HG02884 (cell line): Measurements from ENCODE around the gene BBS4.

Experiments used
- ATAC-seq: cut with Tn5 transposase; IDR thresholded peaks from one replicate; pipeline ENCODE4 v1.9.1; 2021; ENCODE audit warnings: mild to moderate bottlenecking, moderate library complexity; ENCODE audit not compliant: unreplicated experiment

Gene BBS4

DNA sequence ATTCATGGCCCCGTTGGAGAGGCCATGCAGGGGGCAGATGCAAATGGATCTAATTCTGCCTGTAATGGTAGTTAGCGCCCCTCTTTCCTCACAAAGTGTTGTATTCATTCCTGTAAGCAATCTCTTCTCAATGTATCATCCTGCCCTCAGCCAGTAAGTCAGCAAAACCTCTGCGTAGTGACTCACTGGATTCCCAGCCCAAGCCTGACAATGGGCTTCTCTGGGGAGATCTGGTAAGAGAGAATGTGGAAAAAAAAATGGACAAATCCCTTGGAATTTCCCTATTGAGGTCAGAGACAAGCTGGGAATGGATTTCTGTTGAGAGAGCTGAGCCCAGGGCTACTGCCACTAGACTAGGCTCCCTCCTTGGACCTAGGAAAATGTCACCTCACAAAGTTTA is 72.2 kb downstream of the BBS4 start:
- no peak for ATAC-seq

DNA sequence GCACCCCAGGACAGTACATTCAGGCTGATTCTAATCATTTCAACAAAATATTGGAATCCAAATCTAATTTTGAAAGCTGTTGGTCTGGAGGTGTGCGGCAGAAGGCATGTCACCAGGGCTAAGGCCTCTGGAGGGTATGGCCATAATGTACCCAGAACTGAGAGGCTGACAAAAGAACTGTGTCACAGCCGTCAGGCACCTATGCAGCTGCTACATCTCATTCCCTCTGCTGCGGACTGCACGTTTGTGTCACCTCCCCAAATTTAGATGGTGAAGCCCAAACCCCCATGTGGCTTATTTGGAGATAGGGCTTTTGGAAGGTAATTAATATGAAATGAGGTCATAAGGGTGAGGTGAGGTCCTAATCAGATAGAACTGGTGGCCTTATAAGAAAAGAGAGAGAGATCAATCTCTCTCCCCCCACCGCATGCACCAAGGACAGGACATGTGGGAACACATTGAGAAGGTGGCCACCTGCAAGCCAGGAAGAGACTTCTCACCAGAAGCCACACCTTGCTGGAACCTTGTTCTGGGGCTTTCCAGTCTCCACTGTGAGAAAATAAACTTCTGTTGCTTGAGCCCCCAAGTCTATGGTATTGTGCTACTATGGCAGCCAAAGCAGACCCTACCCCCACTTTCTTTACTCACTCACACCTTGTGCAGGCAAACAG is 74.7 kb downstream of the BBS4 start:
- ATAC-seq = no peak

DNA sequence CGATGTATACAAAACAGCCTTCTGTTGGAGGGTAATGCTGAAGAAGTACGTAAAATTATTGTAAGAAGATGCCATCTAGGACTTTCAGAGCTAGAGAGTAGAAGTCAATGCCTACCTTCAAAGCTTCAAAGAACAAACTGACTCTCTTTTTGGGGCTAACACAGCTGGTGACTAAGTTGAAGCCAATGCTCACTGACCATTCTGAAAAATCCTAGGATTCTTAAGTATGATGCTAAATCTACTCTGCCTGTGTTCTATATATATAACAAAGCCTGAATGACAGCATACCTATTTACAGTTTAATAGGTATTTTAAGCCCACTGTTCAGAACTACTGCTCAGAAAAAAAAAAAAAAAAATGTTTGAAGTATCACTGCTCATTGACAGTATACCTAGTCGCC is 78.6 kb downstream of the BBS4 start:
- no peak for ATAC-seq

DNA sequence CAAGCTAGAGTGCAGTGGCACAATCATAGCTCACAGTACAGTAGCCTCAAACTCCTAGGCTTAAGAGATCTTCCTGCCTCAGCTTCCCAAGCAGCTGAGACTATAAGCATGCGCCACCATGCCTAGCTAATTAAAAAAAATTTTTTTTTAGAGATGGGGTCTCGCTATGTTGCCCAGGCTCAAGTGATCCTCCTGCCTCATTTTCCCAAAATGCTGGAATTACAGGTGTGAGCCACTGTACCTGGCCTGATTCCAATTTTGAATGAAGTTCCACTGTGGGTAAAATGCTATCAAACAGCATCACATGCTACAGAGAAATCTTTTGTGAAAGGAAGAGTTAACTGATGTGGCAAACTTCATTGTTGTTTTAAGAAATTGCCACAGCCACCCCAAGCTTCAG is 80.0 kb downstream of the BBS4 start:
- no peak for ATAC-seq

DNA sequence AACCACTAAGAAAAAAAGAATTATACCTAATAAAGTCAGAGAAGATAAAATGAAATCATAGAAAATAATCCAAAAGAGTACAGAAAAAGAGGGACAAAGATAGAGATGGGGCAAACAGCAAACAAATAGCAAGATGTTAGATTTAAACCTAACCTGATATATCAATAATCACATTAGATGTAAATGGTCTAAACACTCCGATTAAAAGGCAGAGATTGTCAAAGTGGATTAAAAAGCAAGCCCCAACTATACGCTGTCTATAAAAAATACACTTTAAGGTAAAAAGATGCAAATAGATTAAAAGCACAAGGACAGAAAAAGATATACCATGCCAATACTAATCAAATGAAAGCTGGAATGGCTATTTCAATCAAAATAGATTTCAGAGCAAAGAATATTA is 80.8 kb downstream of the BBS4 start:
- no peak for ATAC-seq

DNA sequence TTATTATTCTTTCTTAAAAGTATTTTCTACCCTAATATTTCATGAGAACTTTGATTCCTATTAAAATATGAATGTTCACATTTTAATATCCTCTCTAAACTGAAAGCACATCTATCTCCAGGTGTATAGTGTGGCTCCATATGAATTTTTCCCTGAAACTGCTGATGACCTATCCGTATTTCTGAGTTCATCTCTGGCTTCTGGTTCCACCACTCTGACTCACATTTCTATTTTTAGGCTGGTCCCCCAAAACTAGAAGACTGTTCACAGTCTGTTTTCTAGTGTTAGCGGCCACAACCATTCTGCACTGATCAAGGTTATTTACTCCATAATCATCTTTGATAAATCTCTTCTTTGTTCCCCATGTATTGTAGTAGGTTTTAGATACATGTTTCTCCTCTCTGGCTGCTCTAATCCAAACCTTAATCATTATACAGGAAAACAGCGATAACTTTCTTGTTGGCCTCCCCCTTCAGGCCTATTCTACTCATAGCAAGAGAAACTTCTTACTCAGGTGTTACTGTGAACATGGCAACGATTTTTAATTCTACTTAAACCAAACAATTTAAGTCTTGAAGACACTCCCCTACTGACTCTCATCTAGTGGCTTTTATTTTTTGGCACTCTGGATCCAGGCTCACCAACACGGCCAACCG is 84.8 kb downstream of the BBS4 start:
- ATAC-seq = no peak

DNA sequence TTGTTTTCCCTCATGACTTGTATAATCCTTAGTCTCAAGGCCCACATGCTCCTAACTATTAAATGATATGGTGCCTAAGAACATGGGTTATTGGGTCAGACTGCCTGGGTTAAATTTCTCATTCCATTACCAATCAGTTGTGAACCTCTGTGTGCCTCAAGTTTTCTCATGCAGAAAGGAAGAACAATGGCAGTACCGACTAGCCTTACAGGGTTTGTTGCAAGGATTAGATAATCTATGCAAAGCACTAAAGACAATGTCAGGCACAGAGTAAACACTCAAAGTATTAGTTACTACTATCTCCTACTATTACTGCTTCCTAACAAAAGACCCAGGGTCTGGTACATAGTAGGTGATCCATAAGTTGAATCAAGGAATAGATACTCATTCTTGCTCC is 85.3 kb downstream of the BBS4 start:
- ATAC-seq = no peak

DNA sequence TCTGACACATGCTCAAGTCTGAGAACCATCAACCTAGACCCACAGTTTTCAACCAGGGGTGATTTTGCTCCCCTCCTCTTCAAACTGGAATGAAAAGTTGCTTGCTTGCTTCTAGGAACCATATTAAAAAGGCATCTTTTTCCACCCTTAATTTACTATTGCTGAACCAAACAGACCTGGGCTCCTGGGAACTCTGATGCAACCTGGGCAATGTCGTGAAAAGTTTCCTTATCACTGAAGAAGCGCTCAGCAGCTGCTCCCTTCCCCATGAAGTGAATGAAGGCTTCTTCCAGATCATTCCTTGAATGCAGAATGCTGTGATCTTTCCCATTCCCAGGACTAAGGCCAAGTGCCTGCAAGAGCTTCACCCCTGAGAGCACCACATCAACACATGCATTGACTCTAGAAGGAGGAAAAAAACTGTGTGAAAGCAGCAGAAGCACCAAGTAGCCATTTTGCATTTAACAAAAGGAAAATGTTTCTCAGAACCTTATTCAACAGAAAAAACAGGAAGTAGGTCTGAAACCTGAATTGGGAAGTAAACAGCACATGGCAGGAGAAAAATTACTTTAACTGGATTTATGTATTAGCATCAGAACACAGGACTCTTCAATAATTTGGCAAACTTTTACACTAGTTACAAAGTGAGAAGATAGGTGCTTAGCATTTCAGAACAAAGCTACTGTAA is 88.8 kb downstream of the BBS4 start:
- no peak for ATAC-seq

DNA sequence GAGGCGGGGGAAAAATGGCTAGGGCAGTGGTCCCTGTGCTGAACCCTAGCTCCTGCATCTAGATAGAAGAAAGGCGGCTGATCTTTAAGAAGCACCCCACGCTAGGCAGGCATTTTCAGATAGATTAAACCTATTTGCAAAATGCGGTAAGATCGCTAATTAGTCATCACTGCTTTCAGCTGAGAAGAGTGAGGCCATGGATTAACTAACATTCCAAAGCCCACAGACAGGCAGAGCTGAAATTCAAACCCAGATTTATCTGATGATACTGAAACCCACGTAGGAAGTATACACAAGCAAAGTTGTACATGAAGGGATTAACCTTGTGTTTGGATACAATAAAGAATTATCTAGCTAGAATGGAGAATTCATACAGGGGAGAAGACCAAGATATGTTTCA is 92.8 kb downstream of the BBS4 start:
- no peak for ATAC-seq

DNA sequence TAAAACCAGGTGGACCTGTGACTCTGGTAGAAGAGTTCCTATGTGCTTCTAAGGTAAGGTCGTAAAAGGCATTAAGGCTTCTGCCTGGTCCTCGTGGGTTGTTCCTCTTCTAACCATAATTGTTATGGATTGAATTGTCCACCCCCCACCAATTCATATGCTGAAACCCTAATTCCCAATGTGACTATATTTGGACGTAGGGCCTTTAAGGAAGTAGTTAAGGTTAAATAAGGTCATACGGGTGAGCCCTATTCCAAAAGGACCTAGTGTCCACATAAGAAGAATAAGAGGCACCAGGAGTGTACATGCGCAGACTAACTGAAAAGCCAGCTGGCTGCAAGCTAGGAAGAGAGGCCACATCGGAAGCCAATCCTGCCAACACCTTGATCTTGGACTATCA is 95.6 kb downstream of the BBS4 start:
- no peak for ATAC-seq

DNA sequence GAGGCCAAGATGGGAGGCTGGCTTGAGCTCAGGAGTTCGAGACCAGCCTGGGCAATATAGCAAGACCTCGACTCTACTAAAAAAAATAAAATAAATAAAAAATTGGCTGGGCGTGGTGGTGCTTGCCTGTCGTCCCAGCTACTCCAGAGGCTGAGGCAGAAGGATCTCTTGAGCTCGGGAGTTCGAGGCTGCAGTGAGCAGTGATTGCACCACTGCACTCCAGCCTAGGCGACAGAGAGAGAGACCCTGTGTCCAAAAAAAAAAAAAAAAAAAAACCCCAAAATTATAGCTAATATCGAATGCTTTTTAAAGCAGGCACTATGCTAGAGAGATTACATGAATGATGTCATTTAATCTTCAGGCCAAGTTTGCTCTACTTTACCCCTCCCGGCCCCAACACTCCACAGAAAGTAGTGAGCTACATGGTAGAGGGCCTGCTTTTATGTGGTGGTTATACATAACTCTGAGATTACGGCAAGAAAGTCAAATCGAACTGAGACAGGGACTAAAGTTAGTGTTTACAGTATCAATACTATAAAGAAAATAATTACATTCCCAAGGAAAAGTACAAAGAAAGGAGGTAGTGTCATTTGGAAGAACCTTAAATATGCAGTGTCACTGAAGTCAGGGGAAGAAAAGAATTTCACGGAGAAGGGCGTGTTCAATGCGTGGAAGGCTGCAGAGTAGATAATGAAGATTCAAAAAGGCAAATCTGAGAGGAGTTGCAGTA is 96.4 kb downstream of the BBS4 start:
- ATAC-seq = no peak

DNA sequence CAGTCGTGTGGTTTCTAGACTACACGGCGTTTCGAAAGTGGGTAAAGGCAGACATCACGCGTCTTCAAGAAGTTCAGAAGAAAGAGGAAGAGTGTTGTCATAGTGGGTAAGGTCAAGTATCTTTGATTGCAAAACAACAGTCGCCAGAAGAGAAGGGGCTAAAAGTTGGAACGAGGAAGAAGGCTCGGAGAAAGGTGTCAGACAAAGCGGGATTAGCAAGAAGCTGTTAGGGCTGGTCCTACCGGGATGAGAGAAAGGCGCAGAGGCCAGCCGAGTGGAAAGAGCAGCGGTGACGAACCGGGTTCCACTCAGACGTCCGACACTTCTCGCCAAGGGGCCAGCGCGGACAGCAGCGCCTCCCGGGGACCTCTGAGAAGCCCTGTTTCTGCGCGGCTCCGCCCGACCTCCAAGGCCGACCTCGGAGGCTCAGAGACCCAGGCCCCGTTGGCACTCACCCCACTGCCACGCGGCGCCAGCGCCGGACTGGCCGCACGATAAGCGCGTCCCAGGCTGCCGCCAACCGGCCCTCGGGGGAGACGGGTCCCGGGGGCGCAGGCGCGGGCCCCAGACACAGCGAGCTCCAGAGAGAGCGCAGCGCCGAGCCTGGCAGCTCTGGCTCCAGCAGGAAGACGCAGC is 97.1 kb downstream of the BBS4 start:
- ATAC-seq = peak; percentile 30

DNA sequence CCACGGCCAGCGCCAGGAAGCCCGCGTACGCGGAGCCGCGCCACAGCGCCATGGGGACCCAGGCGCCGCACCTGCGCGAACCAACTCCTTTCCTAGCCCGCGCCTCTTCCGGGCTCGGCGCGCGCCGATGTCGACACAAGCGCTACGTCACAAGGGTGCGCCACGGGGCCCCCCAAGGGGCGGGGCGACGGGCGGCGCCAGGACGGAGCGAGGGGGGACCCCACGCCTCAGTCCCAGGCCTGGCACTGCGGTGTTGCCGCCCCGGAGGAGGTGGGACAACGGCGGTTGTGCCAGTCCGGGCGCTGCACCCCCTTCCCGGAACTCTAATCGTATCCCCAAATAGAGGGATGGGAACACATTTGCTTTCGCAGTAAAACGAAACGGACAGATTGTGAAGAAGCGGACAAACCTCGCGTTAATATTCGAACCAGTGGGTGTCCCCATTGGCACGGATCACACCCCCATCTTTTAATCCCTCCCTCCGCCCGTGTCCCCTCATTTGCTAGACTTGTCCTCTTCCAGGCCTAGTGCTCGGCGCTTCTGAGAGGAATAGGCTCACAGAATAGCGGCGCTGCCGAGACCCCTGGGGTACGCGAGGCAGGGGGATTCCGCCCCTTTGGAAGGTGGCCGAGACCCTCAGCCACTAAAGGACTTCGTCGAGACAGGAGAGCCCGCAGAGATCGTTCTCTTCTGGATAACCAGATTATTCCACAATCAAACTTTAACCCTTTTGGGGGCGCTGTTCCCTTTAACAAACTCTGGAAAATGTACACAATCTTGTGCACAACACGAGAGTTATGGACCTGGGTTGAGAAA is 97.8 kb downstream of the BBS4 start, which contains the start of gene ADPGK:
Gene ADPGK, minus strand, starts transcription at position 119 of the 816 bp plus-strand sequence. Its CDS starts 67 bp downstream, at position 52.
- peak; percentile 70 for ATAC-seq

DNA sequence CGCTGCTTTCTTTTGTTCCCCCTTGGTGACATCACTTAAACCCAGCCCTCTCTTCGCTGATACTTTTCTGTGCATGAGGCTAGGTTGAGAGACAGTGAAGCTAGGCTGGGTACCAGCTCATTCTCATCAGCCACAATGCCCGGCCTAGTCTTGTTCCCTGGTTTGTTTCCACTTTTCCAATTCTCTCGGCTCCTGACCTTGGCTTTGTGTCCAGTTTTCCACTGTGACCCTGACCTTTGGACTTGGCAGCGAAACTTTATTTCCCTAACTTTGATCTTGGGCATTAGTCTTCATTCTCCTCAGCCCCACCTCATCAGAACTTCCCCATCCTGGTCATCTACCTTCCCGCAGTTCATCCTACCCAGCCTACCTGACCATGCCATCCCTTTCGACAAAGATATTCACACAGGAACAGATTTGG is 98.5 kb downstream of the BBS4 start:
- ATAC-seq = no peak

DNA sequence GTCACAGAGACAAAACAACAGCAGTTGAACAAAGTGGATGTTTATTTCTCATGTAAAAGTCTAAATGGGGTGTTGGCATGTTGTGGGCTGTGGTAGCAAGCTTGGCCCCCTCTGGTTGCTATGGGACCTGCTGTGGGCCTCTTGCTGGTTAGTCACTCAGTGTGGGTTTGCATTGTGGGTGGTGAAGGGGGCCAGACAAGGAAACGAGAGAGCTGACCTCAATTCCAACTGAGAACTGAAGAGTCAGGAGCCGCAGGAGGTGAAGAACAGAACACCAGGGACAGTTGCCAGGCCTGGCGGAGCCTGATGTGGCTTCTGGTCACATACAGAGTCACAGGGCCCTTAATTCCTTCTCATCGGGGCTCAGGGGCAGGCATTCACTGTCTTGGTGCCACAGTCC is 99.4 kb downstream of the BBS4 start:
- no peak for ATAC-seq

DNA sequence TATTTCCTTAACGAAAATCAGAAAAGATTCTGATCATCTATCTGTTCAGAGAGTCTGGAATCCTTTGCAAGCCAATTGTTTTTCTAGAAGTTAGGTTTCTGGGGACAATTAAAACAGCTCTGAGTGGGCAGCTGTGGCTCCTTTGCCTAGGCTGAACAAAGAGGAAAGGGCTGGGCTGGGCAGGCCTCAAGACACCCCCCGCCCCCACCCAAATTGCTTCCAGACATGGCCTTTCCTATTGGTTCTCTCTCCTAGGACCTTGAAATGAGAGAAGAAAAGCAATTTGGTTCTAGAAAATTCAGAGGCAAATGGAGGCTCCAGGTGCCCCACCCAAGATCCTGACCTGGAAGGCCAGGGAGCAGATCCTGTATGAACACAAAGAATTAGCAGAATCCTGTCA is 99.8 kb downstream of the BBS4 start:
- ATAC-seq = no peak

DNA sequence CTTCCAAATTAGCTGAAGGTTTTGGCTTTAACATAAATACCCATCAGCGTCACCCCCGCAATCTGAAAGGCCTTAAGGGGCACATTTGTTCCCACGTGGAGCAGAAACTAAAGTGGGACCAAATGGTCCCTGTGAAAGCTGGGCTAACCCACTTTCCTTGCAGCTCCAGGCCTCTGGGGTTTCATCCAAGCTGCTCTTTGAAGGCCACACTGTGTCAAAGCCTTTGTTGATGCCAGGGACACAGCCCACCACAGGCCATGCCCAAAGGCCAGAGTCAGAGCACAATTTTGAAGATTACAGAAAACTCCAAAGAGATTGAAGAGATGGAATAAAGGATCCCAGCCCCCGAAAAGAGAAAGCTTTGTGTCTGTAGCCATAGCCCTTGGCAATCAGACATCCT is 100.2 kb downstream of the BBS4 start:
- no peak for ATAC-seq

DNA sequence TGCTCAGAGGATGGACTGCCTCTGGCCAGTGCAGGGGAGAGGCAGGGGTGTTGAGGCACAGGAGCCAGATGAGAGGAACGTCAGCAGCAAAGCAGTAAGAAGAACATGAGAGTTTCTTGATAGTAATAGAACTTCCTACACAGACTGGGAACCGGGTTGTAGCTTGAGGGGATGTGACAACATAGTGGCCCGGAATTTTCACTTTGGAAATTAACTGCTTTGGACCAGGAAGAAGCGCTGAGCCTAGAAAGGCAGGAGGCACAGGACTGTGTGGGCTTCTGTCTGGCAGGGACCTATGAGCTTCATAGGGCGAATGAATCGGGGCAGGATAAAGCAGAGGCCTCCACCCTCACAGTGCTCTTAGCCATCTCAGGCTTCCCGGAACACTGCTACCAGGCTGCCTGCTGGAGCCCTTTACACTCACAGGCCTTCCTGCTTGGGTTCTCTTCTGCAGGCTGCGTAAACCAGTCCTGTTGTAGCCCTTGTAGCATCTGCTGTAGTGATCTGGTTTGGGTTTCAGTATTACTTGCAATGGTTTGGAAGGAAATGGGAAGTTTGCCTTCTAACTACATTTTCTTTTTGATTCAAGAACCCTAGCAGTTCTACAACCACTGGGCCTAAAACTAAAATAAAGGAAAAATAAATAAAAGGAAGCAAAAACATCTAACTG is 100.8 kb downstream of the BBS4 start:
- ATAC-seq = no peak

DNA sequence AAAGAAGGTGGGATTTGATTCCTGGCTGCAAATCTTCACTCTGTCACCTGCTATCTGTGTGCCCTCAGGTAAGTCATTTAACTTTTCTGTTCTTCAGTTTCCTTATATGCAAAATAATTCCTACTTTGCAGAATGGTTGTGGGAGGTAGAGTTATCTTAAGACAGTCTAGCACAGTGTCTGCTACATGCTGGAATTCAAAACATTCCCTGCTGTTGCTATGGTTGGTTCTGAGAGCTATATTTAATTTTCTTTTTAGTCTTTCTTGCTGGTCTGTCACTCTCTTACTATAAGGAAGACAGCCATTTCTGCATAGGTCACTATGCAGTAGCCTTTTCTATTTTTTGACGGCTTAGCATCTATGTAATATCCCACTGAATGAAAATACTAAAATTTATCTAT is 101.5 kb downstream of the BBS4 start:
- ATAC-seq = no peak
